ENCODE measurements around the gene TAC3. TPM values are rescaled to one million over a fixed set of nuclear protein-coding genes. Genes with fewer than 3 reads are reported as not detected.

The TAC3 gene
- total RNA-seq, 1 experiment from 2014 or later: not detected

GRCh38 chr12:57033431-57033830 is 17.1 kb upstream of the TAC3 start:
- no peaks in the 10 kb centered on the region for H3K79me2 ChIP-seq (ENCODE audit: low read length)
- ChIA-PET POLR2A (ENCODE audit: unreplicated experiment) (no interaction called here), CTCF (interaction anchor here (0.6 kb wide), 1 partner anchor 15 kb away, joined by 3 read pairs; no protein-coding TSS in a partner anchor)
- no peaks in the 10 kb centered on the region for H4K20me1 ChIP-seq (ENCODE audit: low read length)
- no peaks in the 10 kb centered on the region for H3K9me3 ChIP-seq (ENCODE audit: low read length)
- no peaks in the 10 kb centered on the region for H3F3A ChIP-seq (ENCODE audit: low read length, unreplicated experiment)
- intact Hi-C loops (cut with micrococcal nuclease): no loop called here
- no peak overlapping the region for H3K9ac ChIP-seq (ENCODE audit: low read length)
- no TSS peak for BruUV-seq (replicated peaks)
- no peak overlapping the region for H3K4me2 ChIP-seq (ENCODE audit: low read length)
- H3K27ac ChIP-seq (ENCODE audit: low read length): no peak overlapping the region
- H3K9me2 ChIP-seq (replicated peaks; ENCODE audit: low read length): no peaks in the 10 kb centered on the region
- DNase-seq: peak; percentile 60
- H3K36me3 ChIP-seq (ENCODE audit: low read depth, low read length): no peaks in the 10 kb centered on the region
- H3K4me1 ChIP-seq (ENCODE audit: insufficient read depth, low read length): peaks cover 6% of the 10 kb centered on the region; the same call in 1 of the 2 replicates
- no peak overlapping the region for H3K4me3 ChIP-seq (ENCODE audit: low read length)
- TF ChIP-seq EZH2 (IDR thresholded peaks at IDR 0.05; ENCODE audit: low read length, unreplicated experiment) (no peak), EZH2phosphoT487 (IDR thresholded peaks at IDR 0.05; ENCODE audit: borderline replicate concordance, low read length) (no peak)
- TF ChIP-seq, protein P1, sequence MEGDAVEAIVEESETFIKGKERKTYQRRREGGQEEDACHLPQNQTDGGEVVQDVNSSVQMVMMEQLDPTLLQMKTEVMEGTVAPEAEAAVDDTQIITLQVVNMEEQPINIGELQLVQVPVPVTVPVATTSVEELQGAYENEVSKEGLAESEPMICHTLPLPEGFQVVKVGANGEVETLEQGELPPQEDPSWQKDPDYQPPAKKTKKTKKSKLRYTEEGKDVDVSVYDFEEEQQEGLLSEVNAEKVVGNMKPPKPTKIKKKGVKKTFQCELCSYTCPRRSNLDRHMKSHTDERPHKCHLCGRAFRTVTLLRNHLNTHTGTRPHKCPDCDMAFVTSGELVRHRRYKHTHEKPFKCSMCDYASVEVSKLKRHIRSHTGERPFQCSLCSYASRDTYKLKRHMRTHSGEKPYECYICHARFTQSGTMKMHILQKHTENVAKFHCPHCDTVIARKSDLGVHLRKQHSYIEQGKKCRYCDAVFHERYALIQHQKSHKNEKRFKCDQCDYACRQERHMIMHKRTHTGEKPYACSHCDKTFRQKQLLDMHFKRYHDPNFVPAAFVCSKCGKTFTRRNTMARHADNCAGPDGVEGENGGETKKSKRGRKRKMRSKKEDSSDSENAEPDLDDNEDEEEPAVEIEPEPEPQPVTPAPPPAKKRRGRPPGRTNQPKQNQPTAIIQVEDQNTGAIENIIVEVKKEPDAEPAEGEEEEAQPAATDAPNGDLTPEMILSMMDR (conservative IDR thresholded peaks at IDR 0.05; ENCODE audit: low read depth, low read length): no peak
- peak; percentile 73 for ATAC-seq
- no peak overlapping the region for H2AFZ ChIP-seq (ENCODE audit: low read length)
- H3K27me3 ChIP-seq (ENCODE audit: low read length): peaks cover 1% of the 10 kb centered on the region; the same call in 1 of the 2 replicates

- POLR2A ChIA-PET (ENCODE audit: unreplicated experiment): interaction anchor here (0.7 kb wide), 1 partner anchor 24 kb away, joined by 3 read pairs; no protein-coding TSS in a partner anchor
These were observed 15.5 kb upstream of the TAC3 start for GRCh38 chr12:57031789-57032188.

More at GRCh38 chr12:57031789-57032188, 15.5 kb upstream of the TAC3 start:
- intact Hi-C loops (cut with micrococcal nuclease): no loop called here
- ATAC-seq (no peak), DNase-seq (no peak)
- H3K9ac ChIP-seq (ENCODE audit: low read length): no peak overlapping the region
- no peaks in the 10 kb centered on the region for H3K9me2 ChIP-seq (replicated peaks; ENCODE audit: low read length)
- TF ChIP-seq EZH2phosphoT487 (IDR thresholded peaks at IDR 0.05; ENCODE audit: borderline replicate concordance, low read length) (no peak), EZH2 (IDR thresholded peaks at IDR 0.05; ENCODE audit: low read length, unreplicated experiment) (no peak)
- TF ChIP-seq, protein P1 (conservative IDR thresholded peaks at IDR 0.05; ENCODE audit: low read depth, low read length): no peak
- H3K9me3 ChIP-seq (ENCODE audit: low read length): no peaks in the 10 kb centered on the region
- H3K4me2 ChIP-seq (ENCODE audit: low read length): no peak overlapping the region
- H3F3A ChIP-seq (ENCODE audit: low read length, unreplicated experiment): no peaks in the 10 kb centered on the region
- no peak overlapping the region for H3K4me3 ChIP-seq (ENCODE audit: low read length)
- CTCF ChIA-PET: no interaction called here
- BruUV-seq (replicated peaks): no TSS peak
- no peaks in the 10 kb centered on the region for H3K79me2 ChIP-seq (ENCODE audit: low read length)
- H4K20me1 ChIP-seq (ENCODE audit: low read length): no peaks in the 10 kb centered on the region
- H3K4me1 ChIP-seq (ENCODE audit: insufficient read depth, low read length): peaks cover 6% of the 10 kb centered on the region; the same call in 1 of the 2 replicates
- H3K27me3 ChIP-seq (ENCODE audit: low read length): peaks cover 12% of the 10 kb centered on the region
- H3K36me3 ChIP-seq (ENCODE audit: low read depth, low read length): no peaks in the 10 kb centered on the region
- H2AFZ ChIP-seq (ENCODE audit: low read length): no peak overlapping the region
- no peak overlapping the region for H3K27ac ChIP-seq (ENCODE audit: low read length)
